Kidney (tissue), 14 donors: Measurements from ENCODE around the gene SULT1B1. TPM values are rescaled to one million over a fixed set of nuclear protein-coding genes. Genes with fewer than 3 reads are reported as not detected.

Experiments used
- DNase-seq, 5 donors: peaks; one replicate each; pipeline ENCODE4 v3.0.0-alpha.2; 2013 to 2020
- FAIRE-seq: peaks from 2 replicates; lab custom pipeline; 2012; peaks lifted over from hg19 to GRCh38; lab: Jason Lieb, UNC
- H3K27ac ChIP-seq, 2 donors: one replicate each; pipeline ENCODE4 v1.7.0; 2013; ENCODE audit warnings: low read depth in 2 of 2, low read length in 2 of 2, inconsistent platforms in 1 of 2
- H3K27me3 ChIP-seq: one replicate; pipeline ENCODE4 v1.7.1; 2013; ENCODE audit warnings: low read length, inconsistent platforms; ENCODE audit not compliant: control insufficient read depth, insufficient read depth
- H3K36me3 ChIP-seq, 3 donors: one replicate each; pipeline versions ENCODE4 v1.7.0 to v1.7.1; 2013; ENCODE audit warnings: low read length in 3 of 3, control low read depth in 1 of 3, inconsistent platforms in 1 of 3; ENCODE audit not compliant: insufficient read depth in 3 of 3, control insufficient read depth in 2 of 3
- H3K4me1 ChIP-seq, 3 donors: one replicate each; pipeline versions ENCODE4 v1.7.0 to v1.7.1; 2013; ENCODE audit warnings: low read length in 3 of 3, inconsistent platforms in 1 of 3, low read depth in 1 of 3; ENCODE audit not compliant: control insufficient read depth in 2 of 3, insufficient read depth in 2 of 3
- H3K4me3 ChIP-seq, 3 donors: one replicate each; pipeline versions ENCODE4 v1.7.0 to v1.8.1; 2013; ENCODE audit warnings: low read length in 3 of 3, control low read depth in 1 of 3, inconsistent platforms in 1 of 3
- H3K9ac ChIP-seq, 3 donors: one replicate each; pipeline versions ENCODE4 v1.7.0 to v1.7.1; 2013; ENCODE audit warnings: low read length in 3 of 3, control low read depth in 1 of 3, inconsistent platforms in 1 of 3
- H3K9me3 ChIP-seq, 3 donors: one replicate each; pipeline versions ENCODE4 v1.7.0 to v1.7.1; 2013; ENCODE audit warnings: low read length in 3 of 3, control low read depth in 1 of 3, inconsistent platforms in 1 of 3; ENCODE audit not compliant: control insufficient read depth in 2 of 3, insufficient read depth in 1 of 3
- CTCF ChIP-seq: IDR thresholded peaks from 3 replicates; pipeline ENCODE4 v1.5.1; 2012; ENCODE audit warnings: mild to moderate bottlenecking, moderate library complexity, borderline replicate concordance; ENCODE audit not compliant: insufficient read depth; ENCODE audit errors: extremely low read depth
- intact Hi-C: fragments of 100-400 bp; cut with DNase I; formaldehyde crosslinking; loops from one replicate; pipeline ENCODE4 v1.11.1; 2022
- polyA plus RNA-seq: library from polyadenylated mRNA; stranded (reverse); fragments of 350-450 nt; fragmentation: Illumina TruSeq; extraction: RNeasy Lipid Tissue Mini Kit (QIAGEN cat#74804); gene quantifications from one replicate; pipeline ENCODE4 v1.2.3, GENCODE V29; 2014; ENCODE audit warnings: low read depth, low replicate concordance; ENCODE audit not compliant: insufficient read depth
- total RNA-seq: library from RNA; stranded (reverse); fragmentation: NEBNext Ultra II Directional; extraction: Animal tissue kit (Norgen Biotek cat#: 25700); gene quantifications from one replicate; pipeline ENCODE4 v1.2.1, GENCODE V29; 2021
- donor health status: control.
- donor health status: control.
- donor health status: control.
- donor health status: control.
- donor health status: control.
- donor health status: DM: yes; HTN: yes; CAD: no.
- donor health status: Normal renal cell carcinoma (clear cell type).

SULT1B1 gene
- total and polyA plus RNA-seq, 2 donors from 2014 or later = 0.39 to 4.7 TPM

- no peak for TF ChIP-seq CTCF
- Histone ChIP-seq H3K27ac (no peak overlapping the region), H3K9me3 (no peaks in the 10 kb centered on the region), H3K4me1 (no peaks in the 10 kb centered on the region), H3K36me3 (no peaks in the 10 kb centered on the region), H3K9ac (no peak overlapping the region), H3K27me3 (no peaks in the 10 kb centered on the region), H3K4me3 (no peak overlapping the region)
- intact Hi-C loops = no loop called here
- FAIRE-seq = no peak
- no peak for DNase-seq
Measured at GRCh38 chr4:69717778-69718177, 42.6 kb downstream of the SULT1B1 start.

- no peak for FAIRE-seq
Measured at GRCh38 chr4:69716654-69717053, 43.8 kb downstream of the SULT1B1 start.

GRCh38 chr4:69714086-69714485 is 46.3 kb downstream of the SULT1B1 start:
- H3K27ac ChIP-seq = no peak overlapping the region
- FAIRE-seq (no peak), DNase-seq (no peak)
- H3K36me3 ChIP-seq = no peaks in the 10 kb centered on the region
- H3K9ac ChIP-seq = no peak overlapping the region
- TF ChIP-seq CTCF = no peak
- intact Hi-C loops = no loop called here
- H3K9me3 ChIP-seq = peaks cover 0 to 3% (median 0%) of the 10 kb centered on the region in 3 donors
- no peaks in the 10 kb centered on the region for H3K4me1 ChIP-seq
- no peaks in the 10 kb centered on the region for H3K27me3 ChIP-seq
- no peak overlapping the region for H3K4me3 ChIP-seq

More at GRCh38 chr4:69716654-69717053, 43.8 kb downstream of the SULT1B1 start:
- no peaks in the 10 kb centered on the region for H3K27me3 ChIP-seq
- H3K4me3 ChIP-seq = no peak overlapping the region
- intact Hi-C loops = no loop called here
- no peaks in the 10 kb centered on the region for H3K4me1 ChIP-seq
- no peaks in the 10 kb centered on the region for H3K36me3 ChIP-seq
- no peaks in the 10 kb centered on the region for H3K9me3 ChIP-seq
- no peak overlapping the region for H3K9ac ChIP-seq
- no peak overlapping the region for H3K27ac ChIP-seq
- DNase-seq = no peak
- no peak for TF ChIP-seq CTCF

- DNase-seq = no peak
Measured at GRCh38 chr4:69713593-69713992, 46.8 kb downstream of the SULT1B1 start.

More at GRCh38 chr4:69713593-69713992, 46.8 kb downstream of the SULT1B1 start:
- Histone ChIP-seq H3K27me3 (no peaks in the 10 kb centered on the region), H3K4me1 (no peaks in the 10 kb centered on the region), H3K4me3 (no peak overlapping the region), H3K9ac (no peak overlapping the region), H3K36me3 (no peaks in the 10 kb centered on the region), H3K27ac (no peak overlapping the region), H3K9me3 (peaks cover 0 to 3% (median 0%) of the 10 kb centered on the region in 3 donors)
- no peak for TF ChIP-seq CTCF
- intact Hi-C loops = no loop called here
- no peak for FAIRE-seq
